NCI-H446 treated with DMSO at 0.1 percent for 48 hours (cell line): Measurements from ENCODE around the gene DND1.
"Not testable (repeated sequence)": the region's sequence is repeated elsewhere in the genome, so short reads cannot be mapped to it uniquely, and the experiment has no call there.

Experiments
- DNase-seq: peaks from one replicate; lab custom pipeline; 2025; lab: John Stamatoyannopoulos, UW

Gene DND1

DNA sequence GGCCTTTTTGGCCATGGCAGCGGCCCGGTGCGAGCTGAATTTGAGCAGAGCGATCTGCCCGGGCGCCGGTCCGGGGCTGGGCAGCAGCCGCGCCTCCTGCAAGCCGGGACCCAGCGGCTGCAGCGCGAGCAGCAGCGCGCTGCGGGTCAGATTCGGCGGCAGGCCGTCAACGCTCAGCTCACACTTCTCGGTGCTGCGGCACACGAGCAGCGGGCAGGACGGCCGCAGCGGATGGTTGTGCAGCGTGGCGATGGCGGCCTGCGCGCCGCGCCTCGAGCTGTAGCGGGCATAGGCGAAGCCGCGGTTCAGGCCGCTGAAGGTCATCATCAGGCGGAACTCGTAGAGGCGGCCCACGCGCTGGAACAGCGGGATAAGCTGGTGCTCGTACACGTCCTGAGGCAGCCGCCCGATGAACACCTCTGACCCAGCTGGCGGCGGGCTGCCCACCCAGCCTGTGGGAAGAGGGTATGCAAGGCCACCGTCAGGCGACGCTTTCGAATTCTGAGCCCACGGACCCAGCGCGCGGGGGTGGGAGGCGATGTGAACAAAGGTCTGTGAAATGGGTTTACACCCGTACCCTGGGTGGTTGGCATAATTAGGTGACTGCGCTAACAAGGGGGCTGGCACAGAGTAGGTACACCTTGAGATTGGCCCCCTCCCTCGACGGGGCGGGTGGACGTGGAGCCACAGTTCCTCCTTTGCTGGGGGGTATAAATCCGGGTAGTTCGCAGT is 755 bp downstream of the DND1 start:
- no peak for DNase-seq

- no peak for DNase-seq
Measured at GRCh38 chr5:140671472-140672125, 1.8 kb downstream of the DND1 start.

DNA sequence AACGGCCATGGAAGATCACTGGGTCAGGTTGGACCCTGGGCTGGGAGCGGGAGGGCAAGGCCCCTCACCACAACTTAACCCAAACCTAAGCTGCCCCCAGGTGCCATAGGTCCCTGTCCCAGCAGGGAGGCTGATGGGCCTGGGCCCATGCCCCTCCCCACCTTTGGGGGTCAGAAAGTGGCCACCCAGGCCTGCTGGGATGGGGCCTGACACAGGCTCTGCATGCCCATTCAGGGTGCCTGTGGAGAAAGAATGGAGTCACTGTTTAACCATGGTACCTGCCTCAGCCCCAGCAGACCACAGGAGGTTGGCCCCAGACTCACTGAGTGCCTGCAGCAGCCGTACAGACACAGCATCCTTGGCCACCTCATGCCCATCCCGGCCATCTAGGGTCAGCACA is 2.3 kb downstream of the DND1 start:
- not testable (repeated sequence) for DNase-seq

DNA sequence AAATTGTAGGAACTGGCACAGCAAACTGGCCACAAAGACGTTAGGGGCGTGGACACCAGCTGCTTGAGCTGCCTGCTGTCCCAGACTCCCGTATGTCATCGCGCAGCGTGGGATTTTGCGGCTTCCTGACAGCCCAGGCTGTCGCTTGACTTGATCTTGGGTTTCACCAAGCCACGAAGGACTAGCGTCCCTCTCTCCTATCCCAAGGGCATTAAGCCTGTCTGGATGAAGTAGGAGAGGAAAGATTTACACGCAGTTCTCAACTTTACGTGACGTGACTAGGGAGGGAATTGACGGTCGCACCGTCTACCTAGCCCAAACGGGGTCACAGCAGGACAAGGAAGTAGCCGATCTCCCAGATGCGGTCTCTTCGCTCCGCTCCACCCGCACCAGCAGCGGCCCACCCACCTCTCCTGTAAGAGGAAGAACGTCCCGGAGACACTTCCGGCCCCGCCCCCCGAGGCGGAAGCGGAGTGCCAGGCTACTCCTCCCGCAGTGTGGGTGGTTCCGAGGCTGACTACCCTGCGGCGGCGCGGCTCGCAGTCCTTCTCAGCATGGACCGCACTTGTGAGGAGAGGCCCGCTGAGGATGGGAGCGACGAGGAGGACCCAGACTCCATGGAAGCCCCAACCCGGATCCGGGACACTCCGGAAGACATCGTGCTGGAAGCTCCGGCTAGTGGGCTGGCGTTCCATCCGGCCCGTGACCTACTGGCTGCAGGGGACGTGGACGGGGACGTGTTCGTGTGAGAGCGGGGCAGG is 8.8 kb downstream of the DND1 start, which contains the start of gene WDR55:
Gene WDR55, plus strand, starts transcription at position 546 of the 761 bp plus-strand sequence. Its CDS starts 9 bp downstream, at position 555.
- DNase-seq = peak; percentile 74

- DNase-seq = no peak
Measured at GRCh38 chr5:140664030-140664358, 9.4 kb downstream of the DND1 start.

GRCh38 chr5:140660371-140660770 is 13.0 kb downstream of the DND1 start:
- DNase-seq = not testable (repeated sequence)

- no peak for DNase-seq
Measured at GRCh38 chr5:140658870-140659269, 14.5 kb downstream of the DND1 start.

- no peak for DNase-seq
Measured at GRCh38 chr5:140647042-140647419, 26.3 kb downstream of the DND1 start.

DNA sequence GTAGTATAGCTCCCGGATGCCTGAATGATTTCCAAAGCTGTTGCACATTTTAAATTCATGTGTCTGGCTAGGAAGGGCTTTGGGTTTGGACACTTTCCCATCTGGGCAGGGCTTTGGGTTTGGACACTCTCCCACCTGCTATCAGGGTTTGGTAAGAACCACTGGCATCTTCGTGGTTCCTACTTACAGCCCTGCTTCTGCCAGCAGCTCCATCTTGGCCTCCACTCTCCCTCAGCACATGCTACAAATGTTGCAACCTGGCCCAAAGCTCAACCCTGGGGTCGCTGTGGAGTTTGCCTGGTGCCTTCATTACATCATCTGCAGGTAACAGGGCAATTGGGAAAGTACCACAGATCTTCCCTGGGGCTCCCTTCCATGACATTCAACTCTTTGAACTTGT is 30.7 kb downstream of the DND1 start:
- DNase-seq = no peak

DNA sequence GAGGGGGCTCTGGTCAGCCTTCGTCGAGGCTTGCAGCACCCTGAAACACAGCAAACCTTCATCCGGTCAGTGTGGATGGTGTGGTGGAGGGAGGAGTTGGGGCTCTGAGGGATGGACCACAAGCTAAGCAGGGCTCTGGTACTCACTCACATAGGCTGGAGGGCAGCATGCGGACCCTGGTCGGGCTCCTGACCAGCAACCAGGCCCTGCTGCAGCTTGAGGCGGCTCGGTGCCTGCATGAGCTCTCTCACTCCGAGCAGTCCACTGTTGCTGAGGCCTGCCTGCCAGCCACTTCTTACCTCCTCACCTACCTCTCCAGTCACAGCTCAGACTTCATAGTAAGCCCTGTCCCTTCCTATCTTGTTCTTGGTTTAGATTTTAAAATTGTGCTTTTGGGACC is 31.7 kb downstream of the DND1 start:
- DNase-seq = no peak

- DNase-seq = peak; percentile 84
Measured at GRCh38 chr5:140639148-140639981, 34.0 kb downstream of the DND1 start, which contains the start of gene TMCO6. Gene TMCO6, plus strand, starts transcription at chr5:140639451. Its CDS starts 77 bp downstream, at chr5:140639528.

DNA sequence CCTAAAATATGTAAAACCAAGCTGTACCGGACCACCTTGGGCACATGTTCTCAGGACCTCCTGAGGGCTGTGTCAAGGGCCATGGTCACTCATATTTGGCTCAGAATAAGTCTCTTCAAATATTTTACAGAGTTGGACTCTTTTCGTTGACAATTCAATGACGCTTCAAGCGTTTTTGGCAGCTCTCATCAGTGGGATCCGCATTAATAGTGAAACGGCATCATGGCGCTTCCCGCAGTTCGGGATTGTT is 34.6 kb downstream of the DND1 start:
- not testable (repeated sequence) for DNase-seq

GRCh38 chr5:140637371-140638100 is 35.8 kb downstream of the DND1 start:
- no peak for DNase-seq

DNA sequence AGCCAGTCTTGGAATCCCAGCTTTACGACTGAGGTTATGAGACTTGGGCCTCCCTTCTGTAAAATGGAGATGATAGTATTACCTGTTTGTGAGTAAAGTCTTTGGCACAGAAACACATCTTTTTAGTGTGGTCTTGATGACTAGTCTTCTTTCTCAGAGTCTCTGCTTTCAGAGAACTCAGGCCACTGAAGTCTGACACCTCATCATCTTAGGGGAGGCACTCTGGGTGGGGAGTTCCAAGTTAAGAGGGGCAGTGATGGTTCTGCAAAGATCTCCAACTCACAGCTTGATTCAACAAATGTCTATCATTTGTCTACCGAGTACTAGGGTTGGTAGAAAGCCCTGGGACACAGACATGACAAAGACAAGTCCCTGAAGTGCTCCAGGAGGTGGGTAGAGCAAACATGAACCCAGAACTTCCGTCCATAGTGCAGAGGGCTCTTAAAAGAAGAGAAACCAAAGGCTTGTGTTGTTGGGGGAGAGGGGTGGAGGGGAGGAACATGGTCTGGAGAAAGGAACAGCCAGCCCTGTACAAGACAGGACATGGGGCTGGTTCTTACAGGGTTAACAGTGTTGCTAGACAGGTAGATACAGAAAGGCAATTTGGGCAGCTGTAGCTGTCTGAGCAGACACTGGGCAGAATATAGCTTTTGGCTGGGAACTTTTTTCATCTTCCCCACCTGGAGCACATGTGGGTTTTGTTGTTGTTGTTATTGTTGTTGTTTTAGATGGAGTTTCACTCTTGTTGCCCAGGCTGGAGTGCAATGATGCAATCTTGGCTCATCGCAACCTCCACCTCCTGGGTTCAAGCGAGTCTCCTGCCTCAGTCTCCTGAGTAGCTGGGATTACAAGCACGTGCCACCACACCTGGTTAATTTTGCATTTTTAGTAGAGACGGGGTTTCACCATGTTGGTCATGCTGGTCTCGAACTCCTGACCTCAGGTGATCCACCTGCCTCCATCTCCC is 37.8 kb downstream of the DND1 start:
- DNase-seq = no peak

GRCh38 chr5:140634103-140634502 is 39.3 kb downstream of the DND1 start:
- no peak for DNase-seq

DNA sequence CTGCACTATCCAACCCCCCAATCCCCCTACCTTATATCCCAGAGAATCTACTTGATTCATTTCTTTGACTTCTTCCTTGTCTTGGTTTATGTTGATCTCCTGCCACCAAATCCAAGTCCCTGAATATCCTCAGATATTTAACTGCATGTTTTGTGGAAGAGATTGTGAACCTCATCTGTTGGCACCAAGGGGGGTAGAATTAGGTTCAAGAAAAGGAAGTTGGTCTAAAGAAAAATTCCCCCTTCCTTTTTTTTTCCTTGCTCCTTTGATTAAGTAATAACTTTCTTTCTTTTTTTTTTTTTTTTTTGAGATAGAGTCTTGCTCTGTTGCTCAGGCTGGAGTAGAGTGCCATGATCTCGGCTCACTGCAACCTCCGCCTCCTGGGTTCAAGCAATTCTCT is 39.9 kb downstream of the DND1 start:
- DNase-seq = no peak

DNA sequence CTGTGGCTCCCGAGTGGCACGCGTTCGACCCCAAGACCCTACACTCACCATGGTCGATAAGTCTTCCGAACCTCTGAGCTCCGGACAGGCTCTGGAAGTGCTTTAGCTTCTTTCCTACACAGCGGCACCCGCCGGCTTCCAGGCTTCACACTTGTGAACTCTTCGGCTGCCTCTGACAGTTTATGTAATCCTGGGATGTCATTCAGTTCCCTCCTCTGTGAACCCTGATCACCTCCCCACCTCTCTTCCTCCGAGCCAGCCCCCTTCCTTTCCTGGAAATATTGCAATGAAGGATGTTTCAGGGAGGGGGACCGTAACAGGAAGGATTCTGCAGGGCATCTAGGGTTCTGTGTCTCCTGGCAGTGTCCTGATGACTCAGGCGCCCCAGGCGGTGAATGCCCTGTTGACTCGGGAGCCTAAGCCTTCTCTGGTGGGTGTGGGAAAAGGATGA is 40.3 kb downstream of the DND1 start, which contains the start of gene CD14:
Gene CD14, minus strand, starts transcription at position 155 of the 451 bp plus-strand sequence. Its CDS starts 104 bp downstream, at position 51.
- no peak for DNase-seq

GRCh38 chr5:140632366-140633020 is 40.9 kb downstream of the DND1 start:
- no peak for DNase-seq

DNA sequence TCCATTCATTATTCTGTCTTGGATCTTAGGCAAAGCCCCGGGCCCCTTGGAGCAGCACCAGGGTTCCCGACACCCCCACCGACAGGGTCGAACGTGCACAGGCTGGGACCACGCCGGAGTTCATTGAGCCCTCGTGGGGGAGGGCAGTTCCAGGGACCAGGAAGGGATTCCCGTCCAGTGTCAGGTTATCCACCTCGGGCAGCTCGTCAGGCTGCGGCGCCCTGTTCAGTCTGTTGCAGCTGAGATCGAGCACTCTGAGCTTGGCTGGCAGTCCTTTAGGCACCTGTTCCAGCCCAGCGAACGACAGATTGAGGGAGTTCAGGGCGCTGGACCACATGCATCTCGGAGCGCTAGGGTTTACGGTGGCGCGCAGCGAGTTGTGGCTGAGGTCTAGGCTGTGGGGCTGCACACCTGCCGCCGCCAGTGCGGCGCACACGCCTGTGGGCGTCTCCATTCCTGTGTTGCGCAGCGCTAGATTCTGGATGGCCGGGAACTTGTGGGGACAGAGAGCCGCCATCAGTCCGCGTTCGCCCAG is 41.5 kb downstream of the DND1 start:
- DNase-seq = no peak
